GM12872 (cell line): Measurements from ENCODE around the gene DEUP1.

Source experiments
- CTCF ChIP-seq: IDR thresholded peaks from 3 replicates; pipeline ENCODE4 v1.5.1; 2011; ENCODE audit warnings: low read depth, mild to moderate bottlenecking, low read length, moderate library complexity; ENCODE audit not compliant: insufficient read depth

DEUP1 gene

GRCh38 chr11:93464927-93465540, 134.5 kb downstream of the DEUP1 start:
- no peak for TF ChIP-seq CTCF

GRCh38 chr11:93467054-93467453, 136.5 kb downstream of the DEUP1 start:
- no peak for TF ChIP-seq CTCF

GRCh38 chr11:93468290-93468689, 137.7 kb downstream of the DEUP1 start:
- TF ChIP-seq CTCF = no peak

- no peak for TF ChIP-seq CTCF
These were observed 143.6 kb downstream of the DEUP1 start for GRCh38 chr11:93474123-93474522.

- TF ChIP-seq CTCF = no peak
These were observed 146.3 kb downstream of the DEUP1 start for GRCh38 chr11:93476796-93477195.

GRCh38 chr11:93477684-93478234, 147.2 kb downstream of the DEUP1 start:
- no peak for TF ChIP-seq CTCF

GRCh38 chr11:93478841-93479240, 148.3 kb downstream of the DEUP1 start:
- TF ChIP-seq CTCF = no peak

- TF ChIP-seq CTCF = no peak
These were observed 149.7 kb downstream of the DEUP1 start for GRCh38 chr11:93480256-93480655.
